HG02973 (cell line): ENCODE data around the gene PRND.

ENCODE experiments used
- ATAC-seq: cut with Tn5 transposase; IDR thresholded peaks from one replicate; pipeline ENCODE4 v1.9.1; 2021; ENCODE audit warnings: moderate library complexity; ENCODE audit not compliant: unreplicated experiment

Gene PRND

DNA sequence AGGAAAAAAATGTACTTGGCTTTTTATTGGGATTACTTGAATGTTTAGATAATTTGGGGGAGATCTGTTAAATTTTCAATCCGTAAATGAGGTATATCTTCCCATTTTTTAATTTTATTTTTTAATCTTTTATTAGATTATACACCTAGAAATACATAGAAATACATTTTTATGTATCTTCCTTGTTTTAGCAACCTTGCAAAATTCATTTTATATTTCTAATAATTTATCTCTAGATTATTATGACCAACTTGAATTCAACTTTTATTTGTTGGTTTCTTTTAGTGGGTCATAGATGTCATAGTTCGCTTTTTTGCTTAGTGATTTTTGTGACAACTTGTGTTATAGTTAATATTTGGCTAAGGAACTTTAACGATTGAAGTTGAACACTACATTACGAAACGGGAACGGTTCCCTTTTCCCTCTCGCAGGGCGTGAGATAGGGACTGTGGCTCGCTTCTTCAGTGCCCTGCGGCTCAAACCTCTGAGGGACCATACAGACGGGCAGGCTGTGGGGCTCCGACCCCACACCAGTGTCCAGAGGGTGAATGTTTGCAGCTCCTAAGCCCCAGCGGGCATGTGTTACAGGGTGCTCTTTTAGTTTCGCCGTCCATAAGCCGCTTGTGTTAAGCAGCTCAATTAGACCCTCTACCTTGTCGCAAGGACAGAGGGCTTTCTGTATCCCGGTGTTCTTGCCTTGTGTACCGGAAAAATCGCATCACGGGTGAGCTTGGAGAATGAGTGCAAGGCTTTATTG lies 53.8 kb downstream of the PRND start:
- ATAC-seq, result no peak

DNA sequence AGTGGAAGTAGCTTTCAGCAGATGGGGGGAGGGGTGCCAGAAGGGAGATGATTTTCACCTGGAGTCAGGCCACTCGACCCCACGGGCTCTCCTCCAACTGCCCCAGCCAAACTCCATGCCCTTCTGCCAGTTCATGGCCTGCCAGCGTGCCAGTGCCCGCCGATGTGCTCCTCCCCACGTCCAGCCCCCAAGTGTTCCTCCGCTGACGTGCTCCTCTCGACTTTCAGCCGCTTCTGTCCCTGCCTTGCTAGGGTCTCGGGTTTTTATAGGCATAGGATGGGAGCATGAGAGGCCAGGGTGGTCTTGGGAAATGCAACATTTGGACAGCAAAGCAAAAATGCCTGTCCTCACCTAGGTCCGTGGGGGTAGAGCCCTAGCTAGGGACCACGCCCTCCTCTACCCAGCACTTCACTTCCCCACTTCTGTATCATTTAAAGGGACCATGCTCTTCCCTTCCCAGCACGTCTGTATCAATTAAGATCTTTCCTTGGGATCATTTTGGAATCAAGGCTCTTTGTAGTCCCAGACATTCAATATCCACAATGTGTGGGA lies 54.4 kb downstream of the PRND start:
- ATAC-seq, result no peak
